ENCODE measurements around the gene ANKLE2. TPM values are rescaled to one million over a fixed set of nuclear protein-coding genes. Genes with fewer than 3 reads are reported as not detected.

Gene ANKLE2
- total RNA-seq, 1 donor from 2014 or later: 59.1 TPM

- Mint-ChIP-seq H3K36me3 (peaks cover 39% of the 10 kb centered on the region), H3K4me1 (no peaks in the 10 kb centered on the region), H3K27ac (no peak overlapping the region), H3K4me3 (no peak overlapping the region), H3K9me3 (no peaks in the 10 kb centered on the region), H3K27me3 (ENCODE audit: insufficient read depth, low read depth) (peaks cover 5% of the 10 kb centered on the region)
- no peak for DNase-seq (ENCODE audit: low spot score)
- H3K9me3 ChIP-seq (ENCODE audit: low read depth): no peaks in the 10 kb centered on the region
- no peaks in the 10 kb centered on the region for H3K4me1 ChIP-seq
- no peak overlapping the region for H2AFZ ChIP-seq (replicated peaks)
- no peaks in the 10 kb centered on the region for H3K27me3 ChIP-seq
- TF ChIP-seq CTCF (IDR thresholded peaks at IDR 0.05) (no peak), EZH2phosphoT487 (IDR thresholded peaks at IDR 0.05) (no peak), EZH2 (IDR thresholded peaks at IDR 0.05) (no peak)
- no peaks in the 10 kb centered on the region for H3K79me2 ChIP-seq (ENCODE audit: low read depth)
- H4K20me1 ChIP-seq (ENCODE audit: low read depth): peaks cover 4% of the 10 kb centered on the region
- no peaks in the 10 kb centered on the region for H3F3A ChIP-seq (ENCODE audit: low read depth)
- no peaks in the 10 kb centered on the region for H3K36me3 ChIP-seq
- no peak overlapping the region for H3K27ac ChIP-seq
- no peak overlapping the region for H3K9ac ChIP-seq
- H3K4me2 ChIP-seq: no peak overlapping the region
- H3K4me3 ChIP-seq: no peak overlapping the region
These were observed 41.5 kb upstream of the ANKLE2 start for GRCh38 chr12:132803125-132803524.

DNA sequence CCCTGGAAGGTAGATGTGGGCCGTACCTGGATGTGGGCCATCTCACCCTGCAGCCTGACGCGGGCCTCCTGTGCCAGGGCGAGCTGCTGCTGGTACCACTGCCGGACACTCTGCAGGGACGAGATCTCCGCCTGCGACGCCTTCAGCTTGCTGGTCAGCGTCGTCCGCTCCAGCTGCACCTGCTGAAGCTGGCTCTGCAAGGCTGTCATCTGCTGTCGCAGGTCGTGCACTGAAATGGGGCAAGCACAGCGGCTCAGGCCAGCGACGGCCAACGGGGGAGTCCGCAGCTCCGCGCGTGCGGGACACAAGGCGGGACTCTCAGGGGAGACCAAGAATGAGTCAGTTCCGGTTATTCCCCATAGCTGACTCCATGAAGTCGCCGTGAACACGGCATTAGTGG lies 40.1 kb upstream of the ANKLE2 start:
- Histone ChIP-seq H3K36me3 (no peaks in the 10 kb centered on the region), H3K4me3 (no peak overlapping the region), H3K4me2 (no peak overlapping the region), H3K27ac (no peak overlapping the region), H3K79me2 (ENCODE audit: low read depth) (no peaks in the 10 kb centered on the region), H3K9me3 (ENCODE audit: low read depth) (no peaks in the 10 kb centered on the region), H3K4me1 (no peaks in the 10 kb centered on the region), H3K9ac (no peak overlapping the region), H3K27me3 (no peaks in the 10 kb centered on the region), H2AFZ (replicated peaks) (no peak overlapping the region), H3F3A (ENCODE audit: low read depth) (no peaks in the 10 kb centered on the region), H4K20me1 (ENCODE audit: low read depth) (peaks cover 4% of the 10 kb centered on the region)
- Mint-ChIP-seq H3K27me3 (ENCODE audit: insufficient read depth, low read depth) (peaks cover 5% of the 10 kb centered on the region), H3K4me1 (no peaks in the 10 kb centered on the region), H3K9me3 (no peaks in the 10 kb centered on the region), H3K4me3 (no peak overlapping the region), H3K27ac (no peak overlapping the region), H3K36me3 (peaks cover 39% of the 10 kb centered on the region)
- TF ChIP-seq EZH2phosphoT487 (IDR thresholded peaks at IDR 0.05) (no peak), EZH2 (IDR thresholded peaks at IDR 0.05) (no peak), CTCF (IDR thresholded peaks at IDR 0.05) (no peak)
- no peak for DNase-seq (ENCODE audit: low spot score)

- Mint-ChIP-seq H3K36me3 (peaks cover 37% of the 10 kb centered on the region), H3K4me3 (no peak overlapping the region), H3K4me1 (no peaks in the 10 kb centered on the region), H3K9me3 (no peaks in the 10 kb centered on the region), H3K27ac (no peak overlapping the region), H3K27me3 (ENCODE audit: insufficient read depth, low read depth) (peaks cover 4% of the 10 kb centered on the region)
- Histone ChIP-seq H3K9ac (no peak overlapping the region), H3K27me3 (no peaks in the 10 kb centered on the region), H2AFZ (replicated peaks) (no peak overlapping the region), H3K4me3 (no peak overlapping the region), H3F3A (ENCODE audit: low read depth) (no peaks in the 10 kb centered on the region), H4K20me1 (ENCODE audit: low read depth) (no peaks in the 10 kb centered on the region), H3K4me2 (no peak overlapping the region), H3K79me2 (ENCODE audit: low read depth) (no peaks in the 10 kb centered on the region), H3K9me3 (ENCODE audit: low read depth) (no peaks in the 10 kb centered on the region), H3K27ac (no peak overlapping the region), H3K4me1 (no peaks in the 10 kb centered on the region), H3K36me3 (no peaks in the 10 kb centered on the region)
- TF ChIP-seq EZH2phosphoT487 (IDR thresholded peaks at IDR 0.05) (no peak), CTCF (IDR thresholded peaks at IDR 0.05) (no peak), EZH2 (IDR thresholded peaks at IDR 0.05) (no peak)
- no peak for DNase-seq (ENCODE audit: low spot score)
These were observed 37.2 kb upstream of the ANKLE2 start for GRCh38 chr12:132798836-132799235.
